ENCODE results near the gene NFIB. TPM values are rescaled to one million over a fixed set of nuclear protein-coding genes. Genes with fewer than 3 reads are reported as not detected.

NFIB gene
- total and polyA plus RNA-seq, 2 of the 13 experiments (the other 11 are each of a cell fraction or from before 2014, with no cell fraction given): 0.98 to 4.6 TPM

DNA sequence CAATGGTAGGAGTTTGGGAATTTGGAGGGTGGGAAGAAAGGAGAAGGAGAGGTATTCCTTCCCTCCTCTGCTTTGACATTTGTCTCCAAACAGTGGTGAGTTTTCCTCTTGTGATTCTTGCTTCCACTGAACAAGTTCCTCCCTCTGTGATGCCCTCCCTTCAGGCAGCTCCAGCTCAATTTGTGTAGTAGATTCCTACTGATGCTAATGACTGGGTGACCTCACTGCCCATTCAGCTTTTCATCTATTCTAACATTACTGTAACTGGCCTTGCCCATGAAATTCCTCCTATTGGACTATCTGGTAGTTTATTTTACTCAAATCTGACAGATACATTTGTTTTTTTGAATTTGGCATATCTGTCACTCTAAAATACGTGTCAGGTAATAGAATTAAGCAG lies 121.4 kb downstream of the NFIB start:
- WGBS (ENCODE audit: low lambda C conversion rate): 51% methylated on average over 1 of the region's 1 CpG
- Histone ChIP-seq H3K4me2 (ENCODE audit: low read depth, low read length) (no peak overlapping the region), H4K20me1 (ENCODE audit: insufficient read depth, low read length) (0 out of 2 replicates have a peak, but pooled peaks cover 2% of the 10 kb centered on the region), H3K9me3 (ENCODE audit: low read length) (no peaks in the 10 kb centered on the region), H3K79me2 (ENCODE audit: insufficient read depth, low read length) (no peaks in the 10 kb centered on the region), H3K27ac (ENCODE audit: extremely low read length, insufficient read depth, low read length) (no peak overlapping the region), H3K36me3 (replicated peaks in 1 of 2; ENCODE audit: control insufficient read depth in 1 of 2, insufficient read depth in 2 of 2, low read length in 2 of 2) (no peaks in the 10 kb centered on the region), H3K4me3 (replicated peaks in 1 of 3; ENCODE audit: insufficient read depth in 1 of 3, low read depth in 2 of 3, low read length in 3 of 3) (no peak overlapping the region), H3K27me3 (ENCODE audit: control insufficient read depth in 1 of 2, insufficient read depth in 2 of 2, low read length in 2 of 2) (no peaks in the 10 kb centered on the region), H3K4me1 (ENCODE audit: insufficient read depth, low read length) (no peaks in the 10 kb centered on the region), H2AFZ (ENCODE audit: low read length) (no peak overlapping the region), H3K9ac (ENCODE audit: insufficient read depth, low read depth, low read length) (no peak overlapping the region)
- TF ChIP-seq, protein P1, sequence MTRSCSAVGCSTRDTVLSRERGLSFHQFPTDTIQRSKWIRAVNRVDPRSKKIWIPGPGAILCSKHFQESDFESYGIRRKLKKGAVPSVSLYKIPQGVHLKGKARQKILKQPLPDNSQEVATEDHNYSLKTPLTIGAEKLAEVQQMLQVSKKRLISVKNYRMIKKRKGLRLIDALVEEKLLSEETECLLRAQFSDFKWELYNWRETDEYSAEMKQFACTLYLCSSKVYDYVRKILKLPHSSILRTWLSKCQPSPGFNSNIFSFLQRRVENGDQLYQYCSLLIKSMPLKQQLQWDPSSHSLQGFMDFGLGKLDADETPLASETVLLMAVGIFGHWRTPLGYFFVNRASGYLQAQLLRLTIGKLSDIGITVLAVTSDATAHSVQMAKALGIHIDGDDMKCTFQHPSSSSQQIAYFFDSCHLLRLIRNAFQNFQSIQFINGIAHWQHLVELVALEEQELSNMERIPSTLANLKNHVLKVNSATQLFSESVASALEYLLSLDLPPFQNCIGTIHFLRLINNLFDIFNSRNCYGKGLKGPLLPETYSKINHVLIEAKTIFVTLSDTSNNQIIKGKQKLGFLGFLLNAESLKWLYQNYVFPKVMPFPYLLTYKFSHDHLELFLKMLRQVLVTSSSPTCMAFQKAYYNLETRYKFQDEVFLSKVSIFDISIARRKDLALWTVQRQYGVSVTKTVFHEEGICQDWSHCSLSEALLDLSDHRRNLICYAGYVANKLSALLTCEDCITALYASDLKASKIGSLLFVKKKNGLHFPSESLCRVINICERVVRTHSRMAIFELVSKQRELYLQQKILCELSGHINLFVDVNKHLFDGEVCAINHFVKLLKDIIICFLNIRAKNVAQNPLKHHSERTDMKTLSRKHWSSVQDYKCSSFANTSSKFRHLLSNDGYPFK (CRISPR knock-in tag; IDR thresholded peaks at IDR 0.05; ENCODE audit: borderline replicate concordance): no peak
- TF ChIP-seq ZC3H13 (CRISPR knock-in tag; IDR thresholded peaks at IDR 0.05) (no peak), SIX1 (CRISPR knock-in tag; IDR thresholded peaks at IDR 0.05; ENCODE audit: borderline replicate concordance) (no peak), CENPBD1 (CRISPR knock-in tag; IDR thresholded peaks at IDR 0.05; ENCODE audit: borderline replicate concordance, low read depth) (no peak), GATAD1 (CRISPR knock-in tag; IDR thresholded peaks at IDR 0.05) (no peak), JUND (CRISPR knock-in tag; IDR thresholded peaks at IDR 0.05) (no peak)
- TF ChIP-seq, protein P2, sequence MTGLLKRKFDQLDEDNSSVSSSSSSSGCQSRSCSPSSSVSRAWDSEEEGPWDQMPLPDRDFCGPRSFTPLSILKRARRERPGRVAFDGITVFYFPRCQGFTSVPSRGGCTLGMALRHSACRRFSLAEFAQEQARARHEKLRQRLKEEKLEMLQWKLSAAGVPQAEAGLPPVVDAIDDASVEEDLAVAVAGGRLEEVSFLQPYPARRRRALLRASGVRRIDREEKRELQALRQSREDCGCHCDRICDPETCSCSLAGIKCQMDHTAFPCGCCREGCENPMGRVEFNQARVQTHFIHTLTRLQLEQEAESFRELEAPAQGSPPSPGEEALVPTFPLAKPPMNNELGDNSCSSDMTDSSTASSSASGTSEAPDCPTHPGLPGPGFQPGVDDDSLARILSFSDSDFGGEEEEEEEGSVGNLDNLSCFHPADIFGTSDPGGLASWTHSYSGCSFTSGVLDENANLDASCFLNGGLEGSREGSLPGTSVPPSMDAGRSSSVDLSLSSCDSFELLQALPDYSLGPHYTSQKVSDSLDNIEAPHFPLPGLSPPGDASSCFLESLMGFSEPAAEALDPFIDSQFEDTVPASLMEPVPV (CRISPR knock-in tag; IDR thresholded peaks at IDR 0.05): no peak
- BruUV-seq (replicated peaks): no TSS peak
- intact Hi-C loops (cut with micrococcal nuclease; ENCODE audit: unreplicated experiment): no loop called here
- DNase-seq (ENCODE audit: low spot score) (no peak), ATAC-seq (no peak), FAIRE-seq (no peak)
- CTCF ChIA-PET (ENCODE audit: low intra/inter-chr PET ratio, low total read pairs): no interaction called here
- POLR2A ChIA-PET: no interaction called here
- in situ Hi-C loops (cut with HindIII; ENCODE audit: extremely low pct_ligation_motif_present, low pct_unique_long_range_greater_than_20kb): no loop called here

Data from HepG2 (cell line).